Measurements from ENCODE around the gene SPOCK1.

Gene SPOCK1

DNA sequence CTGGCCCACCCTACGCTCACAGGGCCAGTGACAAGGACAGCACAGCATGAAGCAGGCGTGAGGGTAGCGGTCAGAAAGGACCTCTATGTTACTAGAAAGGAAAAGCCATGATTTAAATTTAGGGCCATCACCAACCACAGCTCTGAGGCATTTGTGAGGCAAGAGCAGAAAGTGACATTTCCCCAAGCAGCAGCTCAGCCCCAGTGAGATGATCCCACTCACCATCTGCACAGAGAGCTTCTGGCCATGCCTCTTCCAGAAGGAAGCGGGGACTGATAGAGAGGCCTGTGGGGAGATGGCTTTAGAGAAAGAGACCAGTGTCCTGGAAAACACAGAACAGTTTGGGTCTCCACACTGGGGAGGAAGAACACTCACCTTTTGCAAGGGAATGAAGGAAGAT, 413.9 kb downstream of the SPOCK1 start:
- Histone ChIP-seq H3K4me3 (no peak overlapping the region), H3K36me3 (ENCODE audit: insufficient read depth, low read length) (no peaks in the 10 kb centered on the region), H3K9ac (ENCODE audit: insufficient read length) (no peak overlapping the region), H3K27ac (no peak overlapping the region), H3K9me3 (ENCODE audit: low read depth, low read length) (no peaks in the 10 kb centered on the region)
- no peak for DNase-seq (ENCODE audit: low read depth, low spot score)
- no peak for TF ChIP-seq FOXP2 (optimal IDR thresholded peaks at IDR 0.05; ENCODE audit: control extremely low read depth, extremely low read length, insufficient read depth)
- TF ChIP-seq EZH2 (IDR thresholded peaks at IDR 0.05), result no peak
- no peak for TF ChIP-seq POLR2AphosphoS5 (IDR thresholded peaks at IDR 0.05; ENCODE audit: borderline replicate concordance, low read depth, low read length)

- no peak for TF ChIP-seq FOXP2 (optimal IDR thresholded peaks at IDR 0.05; ENCODE audit: control extremely low read depth, extremely low read length, insufficient read depth)
- no peak for TF ChIP-seq EZH2 (IDR thresholded peaks at IDR 0.05)
- TF ChIP-seq POLR2AphosphoS5 (IDR thresholded peaks at IDR 0.05; ENCODE audit: borderline replicate concordance, low read depth, low read length), result no peak
- Histone ChIP-seq H3K9me3 (ENCODE audit: low read depth, low read length) (no peaks in the 10 kb centered on the region), H3K4me3 (no peak overlapping the region), H3K27ac (no peak overlapping the region), H3K36me3 (ENCODE audit: insufficient read depth, low read length) (no peaks in the 10 kb centered on the region), H3K9ac (ENCODE audit: insufficient read length) (no peak overlapping the region)
- no peak for DNase-seq (ENCODE audit: low read depth, low spot score)
Measured at GRCh38 chr5:137084016-137084415, 415.1 kb downstream of the SPOCK1 start.

- Histone ChIP-seq H3K9ac (ENCODE audit: insufficient read length) (no peak overlapping the region), H3K27ac (no peak overlapping the region), H3K9me3 (ENCODE audit: low read depth, low read length) (no peaks in the 10 kb centered on the region), H3K4me3 (no peak overlapping the region), H3K36me3 (ENCODE audit: insufficient read depth, low read length) (no peaks in the 10 kb centered on the region)
- DNase-seq (ENCODE audit: low read depth, low spot score), result no peak
- TF ChIP-seq POLR2AphosphoS5 (IDR thresholded peaks at IDR 0.05; ENCODE audit: borderline replicate concordance, low read depth, low read length) (no peak), EZH2 (IDR thresholded peaks at IDR 0.05) (no peak), FOXP2 (optimal IDR thresholded peaks at IDR 0.05; ENCODE audit: control extremely low read depth, extremely low read length, insufficient read depth) (no peak)
Measured at GRCh38 chr5:137082951-137083350, 416.2 kb downstream of the SPOCK1 start.

- no peak for DNase-seq (ENCODE audit: low read depth, low spot score)
- Histone ChIP-seq H3K9ac (ENCODE audit: insufficient read length) (no peak overlapping the region), H3K4me3 (no peak overlapping the region), H3K36me3 (ENCODE audit: insufficient read depth, low read length) (no peaks in the 10 kb centered on the region), H3K27ac (no peak overlapping the region), H3K9me3 (ENCODE audit: low read depth, low read length) (no peaks in the 10 kb centered on the region)
- TF ChIP-seq FOXP2 (optimal IDR thresholded peaks at IDR 0.05; ENCODE audit: control extremely low read depth, extremely low read length, insufficient read depth) (no peak), POLR2AphosphoS5 (IDR thresholded peaks at IDR 0.05; ENCODE audit: borderline replicate concordance, low read depth, low read length) (no peak), EZH2 (IDR thresholded peaks at IDR 0.05) (no peak)
Measured at GRCh38 chr5:137078171-137078665, 420.9 kb downstream of the SPOCK1 start.

GRCh38 chr5:137075163-137075970, 423.8 kb downstream of the SPOCK1 start:
- no peak overlapping the region for H3K27ac ChIP-seq
- no peak for DNase-seq (ENCODE audit: low read depth, low spot score)
- no peak for TF ChIP-seq FOXP2 (optimal IDR thresholded peaks at IDR 0.05; ENCODE audit: control extremely low read depth, extremely low read length, insufficient read depth)
- H3K4me3 ChIP-seq, result no peak overlapping the region
- H3K9ac ChIP-seq (ENCODE audit: insufficient read length), result no peak overlapping the region
- no peaks in the 10 kb centered on the region for H3K36me3 ChIP-seq (ENCODE audit: insufficient read depth, low read length)
- H3K9me3 ChIP-seq (ENCODE audit: low read depth, low read length), result no peaks in the 10 kb centered on the region

GRCh38 chr5:137073189-137073588, 425.9 kb downstream of the SPOCK1 start:
- Histone ChIP-seq H3K4me3 (no peak overlapping the region), H3K9ac (ENCODE audit: insufficient read length) (no peak overlapping the region), H3K27ac (no peak overlapping the region), H3K36me3 (ENCODE audit: insufficient read depth, low read length) (no peaks in the 10 kb centered on the region), H3K9me3 (ENCODE audit: low read depth, low read length) (no peaks in the 10 kb centered on the region)
- no peak for DNase-seq (ENCODE audit: low read depth, low spot score)
- TF ChIP-seq POLR2AphosphoS5 (IDR thresholded peaks at IDR 0.05; ENCODE audit: borderline replicate concordance, low read depth, low read length), result no peak
- TF ChIP-seq FOXP2 (optimal IDR thresholded peaks at IDR 0.05; ENCODE audit: control extremely low read depth, extremely low read length, insufficient read depth), result no peak
- no peak for TF ChIP-seq EZH2 (IDR thresholded peaks at IDR 0.05)

- no peaks in the 10 kb centered on the region for H3K9me3 ChIP-seq (ENCODE audit: low read depth, low read length)
- TF ChIP-seq POLR2AphosphoS5 (IDR thresholded peaks at IDR 0.05; ENCODE audit: borderline replicate concordance, low read depth, low read length) (no peak), FOXP2 (optimal IDR thresholded peaks at IDR 0.05; ENCODE audit: control extremely low read depth, extremely low read length, insufficient read depth) (no peak), EZH2 (IDR thresholded peaks at IDR 0.05) (no peak)
- no peak overlapping the region for H3K4me3 ChIP-seq
- no peaks in the 10 kb centered on the region for H3K36me3 ChIP-seq (ENCODE audit: insufficient read depth, low read length)
- H3K9ac ChIP-seq (ENCODE audit: insufficient read length), result no peak overlapping the region
- DNase-seq (ENCODE audit: low read depth, low spot score), result no peak
- no peak overlapping the region for H3K27ac ChIP-seq
Measured at GRCh38 chr5:137072361-137073115, 426.6 kb downstream of the SPOCK1 start.

- TF ChIP-seq POLR2AphosphoS5 (IDR thresholded peaks at IDR 0.05; ENCODE audit: borderline replicate concordance, low read depth, low read length) (no peak), FOXP2 (optimal IDR thresholded peaks at IDR 0.05; ENCODE audit: control extremely low read depth, extremely low read length, insufficient read depth) (no peak), EZH2 (IDR thresholded peaks at IDR 0.05) (no peak)
Measured at GRCh38 chr5:137071931-137072330, 427.2 kb downstream of the SPOCK1 start.

More at GRCh38 chr5:137071931-137072330, 427.2 kb downstream of the SPOCK1 start:
- DNase-seq (ENCODE audit: low read depth, low spot score), result no peak
- Histone ChIP-seq H3K4me3 (no peak overlapping the region), H3K9ac (ENCODE audit: insufficient read length) (no peak overlapping the region), H3K9me3 (ENCODE audit: low read depth, low read length) (no peaks in the 10 kb centered on the region), H3K36me3 (ENCODE audit: insufficient read depth, low read length) (no peaks in the 10 kb centered on the region), H3K27ac (no peak overlapping the region)

All from SK-N-MC (cell line).